H9 (cell line): ENCODE results near the gene RHEBL1. TPM values are rescaled to one million over a fixed set of nuclear protein-coding genes. Genes with fewer than 3 reads are reported as not detected.

Source experiments
- DNase-seq: peaks from one replicate; pipeline ENCODE4 v3.0.0-alpha.2; 2017
- H2AFZ ChIP-seq: one replicate; pipeline ENCODE4 v1.6.1; 2013; ENCODE audit warnings: mild to moderate bottlenecking, low read length, control low read depth, moderate library complexity
- H2AK5ac ChIP-seq: 2 replicates; pipeline ENCODE4 v1.6.1; 2013; ENCODE audit warnings: low read length, control low read depth, mixed read lengths; ENCODE audit not compliant: insufficient read length
- H2BK120ac ChIP-seq: one replicate; pipeline ENCODE4 v1.6.1; 2013; ENCODE audit warnings: low read depth, mild to moderate bottlenecking, low read length, control low read depth, inconsistent platforms; ENCODE audit not compliant: poor library complexity, severe bottlenecking
- H2BK12ac ChIP-seq: 2 replicates; pipeline ENCODE4 v1.6.1; 2013; ENCODE audit warnings: low read length, control low read depth, mixed read lengths, low read depth; ENCODE audit not compliant: insufficient read length
- H2BK15ac ChIP-seq: 2 replicates; pipeline ENCODE4 v1.6.1; 2013; ENCODE audit warnings: low read depth, low read length, control low read depth
- H2BK20ac ChIP-seq: one replicate; pipeline ENCODE4 v1.6.1; 2013; ENCODE audit warnings: low read depth, mild to moderate bottlenecking, low read length, control low read depth, inconsistent platforms; ENCODE audit not compliant: poor library complexity, severe bottlenecking
- H2BK5ac ChIP-seq: 2 replicates; pipeline ENCODE4 v1.6.1; 2013; ENCODE audit warnings: low read length, control low read depth, mixed read lengths; ENCODE audit not compliant: insufficient read length
- H3K14ac ChIP-seq: 2 replicates; pipeline ENCODE4 v1.6.1; 2013; ENCODE audit warnings: low read length, control low read depth; ENCODE audit not compliant: insufficient read depth
- H3K18ac ChIP-seq: 2 replicates; pipeline ENCODE4 v1.6.1; 2013; ENCODE audit warnings: low read depth, mild to moderate bottlenecking, mixed read lengths, low read length, control low read depth; ENCODE audit not compliant: insufficient read length
- H3K23ac ChIP-seq: 2 replicates; pipeline ENCODE4 v1.6.1; 2013; ENCODE audit warnings: low read length, control low read depth, mixed read lengths, low read depth; ENCODE audit not compliant: insufficient read length
- H3K23me2 ChIP-seq: 2 replicates; pipeline ENCODE4 v1.6.1; 2013; ENCODE audit warnings: low read depth, mild to moderate bottlenecking, mixed read lengths, low read length, control low read depth; ENCODE audit not compliant: insufficient read length, poor library complexity, severe bottlenecking
- H3K27ac ChIP-seq: 2 replicates; pipeline ENCODE4 v1.5.1; 2013; ENCODE audit warnings: low read length, control low read depth, mixed read lengths, low read depth; ENCODE audit not compliant: insufficient read length
- H3K27me3 ChIP-seq: 2 replicates; pipeline ENCODE4 v1.6.1; 2013; ENCODE audit warnings: low read length, control low read depth, inconsistent platforms; ENCODE audit not compliant: insufficient read depth
- H3K4ac ChIP-seq: 2 replicates; pipeline ENCODE4 v1.6.1; 2013; ENCODE audit warnings: low read depth, mild to moderate bottlenecking, control low read depth, inconsistent platforms, low read length, moderate library complexity
- H3K4me1 ChIP-seq: 2 replicates; pipeline ENCODE4 v1.6.1; 2013; ENCODE audit warnings: low read length, control low read depth, inconsistent platforms; ENCODE audit not compliant: insufficient read depth
- H3K4me2 ChIP-seq: 2 replicates; pipeline ENCODE4 v1.6.1; 2013; ENCODE audit warnings: low read length, control low read depth, mixed read lengths; ENCODE audit not compliant: insufficient read length, insufficient read depth
- H3K56ac ChIP-seq: 2 replicates; pipeline ENCODE4 v1.6.1; 2013; ENCODE audit warnings: low read depth, mild to moderate bottlenecking, mixed read lengths, low read length, control low read depth; ENCODE audit not compliant: insufficient read length
- H3K79me1 ChIP-seq: 2 replicates; pipeline ENCODE4 v1.6.1; 2013; ENCODE audit warnings: low read depth, mild to moderate bottlenecking, moderate library complexity, low read length, control low read depth, inconsistent platforms; ENCODE audit not compliant: insufficient read depth, poor library complexity, severe bottlenecking
- H3K79me2 ChIP-seq: 2 replicates; pipeline ENCODE4 v1.6.1; 2013; ENCODE audit warnings: low read length, control low read depth, inconsistent platforms; ENCODE audit not compliant: insufficient read depth
- H3K9ac ChIP-seq: 2 replicates; pipeline ENCODE4 v1.6.1; 2013; ENCODE audit warnings: low read length, control low read depth, mixed read lengths; ENCODE audit not compliant: insufficient read length; ENCODE audit errors: extremely low read depth
- H3K9me3 ChIP-seq: one replicate; pipeline ENCODE4 v1.6.1; 2013; ENCODE audit warnings: low read depth, low read length, inconsistent platforms; ENCODE audit not compliant: control insufficient read depth
- H3T11ph ChIP-seq: one replicate; pipeline ENCODE4 v1.6.1; 2013; ENCODE audit warnings: mild to moderate bottlenecking, low read length, control low read depth, inconsistent platforms
- H4K20me1 ChIP-seq: one replicate; pipeline ENCODE4 v1.6.1; 2013; ENCODE audit not compliant: control insufficient read depth, insufficient read length, insufficient read depth
- H4K5ac ChIP-seq: 2 replicates; pipeline ENCODE4 v1.6.1; 2013; ENCODE audit warnings: low read depth, mild to moderate bottlenecking, mixed read lengths, low read length, control low read depth; ENCODE audit not compliant: insufficient read length
- H4K8ac ChIP-seq: replicated peaks from 2 replicates; pipeline ENCODE4 v1.6.1; 2013; ENCODE audit warnings: low read length, control low read depth, mixed read lengths, low read depth; ENCODE audit not compliant: insufficient read length
- H4K91ac ChIP-seq: 2 replicates; pipeline ENCODE4 v1.6.1; 2013; ENCODE audit warnings: low read depth, mild to moderate bottlenecking, moderate library complexity, mixed read lengths, low read length, control low read depth; ENCODE audit not compliant: insufficient read length
- H3K27ac Mint-ChIP-seq, 3 experiments: 2 replicates in 2 of 3; 3 replicates in 1 of 3; pipeline ENCODE4 v1.8.0; 2020 to 2021; ENCODE audit warnings: mixed read lengths in 3 of 3, mild to moderate bottlenecking in 1 of 3, moderate library complexity in 1 of 3
- H3K27me3 Mint-ChIP-seq: 2 replicates; pipeline ENCODE4 v1.8.0; 2021; ENCODE audit warnings: low read depth, mild to moderate bottlenecking, moderate library complexity, mixed read lengths
- H3K36me3 Mint-ChIP-seq, 3 experiments: 2 replicates in 2 of 3; 3 replicates in 1 of 3; pipeline ENCODE4 v1.8.0; 2020 to 2021; ENCODE audit warnings: low read depth in 3 of 3, mixed read lengths in 3 of 3; ENCODE audit not compliant: insufficient read depth in 1 of 3
- H3K4me1 Mint-ChIP-seq, 2 experiments: 2 replicates each; pipeline ENCODE4 v1.8.0; 2020; ENCODE audit warnings: mixed read lengths in 2 of 2
- H3K4me3 Mint-ChIP-seq, 2 experiments: 2 replicates in 1 of 2; 3 replicates in 1 of 2; pipeline ENCODE4 v1.8.0; 2020 to 2021; ENCODE audit warnings: mild to moderate bottlenecking in 2 of 2, mixed read lengths in 2 of 2, moderate library complexity in 1 of 2
- H3K9me3 Mint-ChIP-seq, 2 experiments: 2 replicates in 1 of 2; 3 replicates in 1 of 2; pipeline ENCODE4 v1.8.0; 2020; ENCODE audit warnings: mild to moderate bottlenecking in 2 of 2, mixed read lengths in 2 of 2, moderate library complexity in 1 of 2
- CTCF ChIP-seq: fragments of 200-600 bp; sonication (generic); conservative IDR thresholded peaks from 3 replicates; pipeline ENCODE4 v1.8.0; 2021; ENCODE audit warnings: antibody characterized with exemption, mild to moderate bottlenecking
- WGBS: extraction: QIAGEN DNeasy Blood & Tissue Kit; methylation state at CpG from one replicate; pipeline ENCODE4 v1.1.7; 2013; ENCODE audit warnings: missing lambda C conversion rate, low lambda C conversion rate, mixed read lengths; ENCODE audit not compliant: insufficient read length; ENCODE audit errors: extremely low coverage; 5-methylcytosine and 5-hydroxymethylcytosine counted together
- total RNA-seq: library from RNA; stranded (reverse); gene quantifications from 2 replicates; pipeline ENCODE4 v1.2.1, GENCODE V29; 2021

Gene RHEBL1
- total RNA-seq, 1 experiment from 2014 or later = 4.0 TPM

GRCh38 chr12:49059045-49059298 lies 10.8 kb downstream of the RHEBL1 start:
- H3K4me3 Mint-ChIP-seq = peak overlapping the region; percentile 97
- Histone ChIP-seq H2BK12ac (no peak overlapping the region), H2AFZ (no peak overlapping the region), H4K5ac (no peak overlapping the region), H3K4ac (no peak overlapping the region), H3K4me2 (peak overlapping the region; percentile 85), H3K9ac (peak overlapping the region; percentile 93), H3K9me3 (no peaks in the 10 kb centered on the region), H4K8ac (no peak overlapping the region), H3K56ac (no peak overlapping the region), H3K23ac (no peak overlapping the region), H2BK15ac (no peak overlapping the region), H3K18ac (no peak overlapping the region), H4K91ac (no peak overlapping the region), H3K23me2 (peaks cover 24% of the 10 kb centered on the region), H3T11ph (no peak overlapping the region), H3K79me2 (peaks cover 48% of the 10 kb centered on the region), H4K20me1 (no peaks in the 10 kb centered on the region), H2BK5ac (no peak overlapping the region), H3K79me1 (peaks cover 30% of the 10 kb centered on the region), H3K4me1 (peaks cover 14% of the 10 kb centered on the region), H2AK5ac (no peak overlapping the region), H3K14ac (no peak overlapping the region; the same call in 1 of the 2 replicates), H3K27me3 (no peaks in the 10 kb centered on the region), H2BK20ac (no peak overlapping the region), H2BK120ac (no peak overlapping the region), H3K27ac (no peak overlapping the region)
- no peak for TF ChIP-seq CTCF
- peaks cover 50 to 54% of the 10 kb centered on the region in 2 experiments for H3K4me1 Mint-ChIP-seq
- H3K9me3 Mint-ChIP-seq = no peaks in the 10 kb centered on the region
- no CpG with 5 or more reads among the region's 1 CpG for WGBS
- peak overlapping the region; percentile 38 to 95 (median 90); a peak in 3 of 7 replicates for H3K27ac Mint-ChIP-seq
- DNase-seq = no peak
- peaks cover 17 to 23% (median 20%) of the 10 kb centered on the region in 3 experiments for H3K36me3 Mint-ChIP-seq
- H3K27me3 Mint-ChIP-seq = no peaks in the 10 kb centered on the region
